Fibroblast of peridontal ligament (primary cell): ENCODE results near the gene AANAT.

Experiments
- DNase-seq: peaks from one replicate; pipeline ENCODE4 v3.0.0-alpha.2; 2010; ENCODE audit errors: extremely low read depth

The AANAT gene

DNA sequence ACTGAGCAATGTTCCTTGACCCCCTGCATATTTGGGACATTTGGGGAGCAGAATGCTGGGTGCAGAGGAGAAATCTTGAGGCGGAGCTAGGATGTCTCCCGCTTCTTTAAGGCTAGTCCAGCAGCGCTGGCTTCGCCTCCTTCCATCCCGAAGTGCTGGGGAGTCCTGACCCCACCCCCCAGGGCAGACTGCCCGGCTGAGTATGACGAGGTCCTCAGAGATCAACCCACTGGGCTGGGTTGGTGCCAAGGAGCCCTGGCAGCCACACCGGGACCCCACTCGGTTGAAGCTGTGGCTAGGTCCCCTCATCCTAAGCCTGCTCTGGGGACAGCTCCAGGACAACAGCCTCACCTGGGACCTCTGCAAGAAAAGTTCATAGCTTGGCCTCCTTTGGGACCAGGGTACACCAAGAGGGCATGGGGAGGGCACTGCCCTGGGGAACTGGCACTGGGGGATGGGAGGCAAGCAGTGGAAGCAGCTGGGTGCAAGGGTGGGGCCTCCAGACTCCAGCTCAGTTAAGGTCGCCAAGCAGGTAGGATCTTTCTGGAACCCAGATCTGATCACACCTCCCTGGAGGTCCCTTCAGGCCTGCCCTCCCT, 22.8 kb downstream of the AANAT start:
- no peak for DNase-seq

DNA sequence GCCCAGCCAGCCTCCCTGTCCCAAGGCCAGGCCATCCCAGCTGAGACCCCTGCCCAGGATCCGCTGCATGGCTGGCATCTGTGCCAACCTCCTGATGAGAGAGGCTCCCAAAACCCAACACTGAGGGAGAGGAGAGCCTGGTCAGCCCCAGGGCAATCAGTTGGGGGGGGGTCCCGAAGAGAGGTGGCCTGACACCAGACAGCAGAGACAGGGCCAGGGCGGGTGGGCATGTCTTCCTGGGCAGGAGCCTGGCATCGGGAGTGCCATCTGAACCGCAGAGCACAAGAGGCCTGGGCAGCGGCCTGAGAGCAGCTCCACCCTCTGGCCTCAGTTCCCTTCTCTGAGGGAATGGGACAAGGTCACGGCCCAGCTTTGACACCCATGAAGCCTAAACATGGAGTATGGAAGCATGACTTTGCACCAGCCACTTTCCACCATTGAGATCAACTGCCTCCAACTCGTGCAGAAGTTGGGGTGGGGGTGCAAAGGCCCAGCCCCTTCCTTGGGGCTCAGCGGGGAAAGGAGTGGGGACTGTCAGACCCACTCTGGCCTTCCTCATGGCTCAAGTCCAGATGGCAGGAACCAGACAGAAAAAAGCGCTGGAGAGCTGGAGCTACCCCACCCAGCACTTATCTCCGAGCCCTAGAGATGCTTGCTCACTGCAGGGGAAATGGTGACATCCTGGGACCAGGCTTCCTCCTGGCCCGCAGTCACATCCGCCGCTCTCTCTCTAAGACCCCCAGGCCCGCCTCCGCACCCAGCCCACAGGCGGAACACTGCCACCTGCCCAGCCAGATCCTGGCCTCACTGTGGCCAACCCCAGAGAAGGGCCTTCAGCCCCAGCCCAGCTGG, 24.1 kb downstream of the AANAT start:
- no peak for DNase-seq

- DNase-seq = no peak
Measured at GRCh38 chr17:76492123-76492988, 25.0 kb downstream of the AANAT start.

GRCh38 chr17:76492989-76493501, 25.6 kb downstream of the AANAT start:
- peak; percentile 66 for DNase-seq

DNA sequence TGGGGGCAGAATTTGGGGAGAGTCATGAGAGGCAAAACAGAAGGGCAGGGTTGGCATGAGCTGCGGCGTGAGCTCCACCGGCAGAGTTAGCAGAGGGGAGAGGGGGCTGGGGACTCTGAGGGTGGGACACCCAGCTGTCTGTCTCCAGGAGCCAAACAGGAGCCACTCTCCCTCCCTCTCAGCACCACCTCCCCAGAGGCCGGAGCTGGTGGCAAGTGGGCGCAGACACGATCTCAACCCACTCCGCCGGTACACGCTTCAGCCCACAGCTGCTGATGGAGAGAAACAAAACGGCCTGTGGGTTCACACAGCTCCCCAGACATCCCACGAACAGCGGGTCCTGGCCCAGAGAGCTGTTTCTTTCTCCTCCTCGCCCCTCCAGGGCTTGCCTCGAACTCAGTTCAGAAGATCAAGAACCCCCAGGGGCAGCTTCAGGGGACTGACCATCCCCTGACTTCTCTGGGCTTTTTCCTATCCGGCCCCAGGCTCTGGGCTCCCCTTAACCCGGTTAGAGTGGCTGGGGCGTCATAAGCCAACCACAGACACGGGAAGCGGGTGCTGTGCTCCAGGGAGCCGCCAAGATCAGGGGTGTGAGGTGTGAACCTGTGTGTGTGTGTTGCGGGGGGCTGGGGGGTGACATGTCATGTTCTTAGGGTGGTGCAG, 26.2 kb downstream of the AANAT start:
- no peak for DNase-seq

GRCh38 chr17:76495663-76496400, 28.4 kb downstream of the AANAT start:
- no peak for DNase-seq

GRCh38 chr17:76496464-76496863, 29.1 kb downstream of the AANAT start:
- DNase-seq = no peak

GRCh38 chr17:76497699-76497978, 30.2 kb downstream of the AANAT start:
- no peak for DNase-seq

DNA sequence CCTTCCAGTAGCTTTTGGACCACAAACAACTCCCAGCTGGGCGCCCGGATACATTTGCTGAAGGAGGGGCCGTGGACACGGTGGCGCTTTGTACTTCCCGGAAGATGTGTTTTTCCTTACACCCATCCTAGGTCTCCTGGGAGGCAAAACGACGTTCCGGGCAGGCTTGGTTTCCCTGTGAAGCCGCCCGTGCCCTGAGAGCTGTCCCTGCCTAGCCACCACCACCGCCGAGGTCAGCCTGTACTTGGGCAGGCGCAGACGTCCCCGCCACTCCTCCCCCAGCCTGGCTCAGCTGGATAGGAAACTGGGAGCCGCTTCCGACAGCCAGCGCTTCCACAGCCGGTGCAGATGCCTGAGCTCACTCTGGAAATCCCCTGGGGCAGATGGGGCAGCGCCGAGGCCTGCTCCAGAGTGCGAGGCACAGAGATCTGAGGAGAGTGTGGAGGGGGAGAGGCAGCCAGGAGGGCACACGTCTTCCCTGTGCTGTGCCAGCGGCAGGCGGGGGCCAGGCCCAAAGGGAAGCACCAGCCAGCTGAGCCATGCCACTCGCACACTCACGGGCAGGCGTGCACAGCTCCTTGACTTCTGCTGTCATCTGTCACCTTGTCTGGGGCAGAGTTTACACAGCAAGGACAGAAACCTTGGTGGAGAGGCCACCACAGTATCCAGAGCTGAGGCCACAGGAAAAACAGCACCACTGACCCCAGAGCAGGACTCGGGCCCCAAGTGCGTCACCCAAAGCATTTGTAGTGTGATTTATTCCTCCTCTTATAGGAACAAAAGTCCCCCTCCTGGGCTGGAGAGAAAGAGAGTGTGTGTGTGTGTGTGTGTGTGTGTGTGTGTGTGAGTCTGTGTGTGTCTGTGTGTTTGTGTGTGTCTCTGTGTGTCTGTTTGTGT, 30.8 kb downstream of the AANAT start:
- peak; percentile 46 for DNase-seq

DNA sequence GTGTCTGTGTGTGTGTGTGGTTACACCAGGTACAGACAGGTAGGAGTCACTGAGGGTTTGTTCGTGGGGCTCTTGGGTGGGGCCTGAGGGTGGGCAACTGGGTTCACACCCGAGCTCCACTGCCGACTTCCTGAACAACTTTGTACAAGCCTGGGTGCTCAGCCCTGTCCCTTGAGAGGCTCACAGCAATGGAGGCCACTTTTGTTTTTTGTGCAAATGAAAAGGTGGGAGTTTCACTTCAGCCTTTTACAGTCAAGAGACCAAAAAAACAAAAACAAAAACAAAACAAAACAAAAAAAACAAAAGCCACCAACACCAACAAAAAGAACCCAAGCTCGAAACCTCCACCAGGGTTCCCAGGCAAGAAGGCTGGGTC, 31.5 kb downstream of the AANAT start:
- DNase-seq = no peak

DNA sequence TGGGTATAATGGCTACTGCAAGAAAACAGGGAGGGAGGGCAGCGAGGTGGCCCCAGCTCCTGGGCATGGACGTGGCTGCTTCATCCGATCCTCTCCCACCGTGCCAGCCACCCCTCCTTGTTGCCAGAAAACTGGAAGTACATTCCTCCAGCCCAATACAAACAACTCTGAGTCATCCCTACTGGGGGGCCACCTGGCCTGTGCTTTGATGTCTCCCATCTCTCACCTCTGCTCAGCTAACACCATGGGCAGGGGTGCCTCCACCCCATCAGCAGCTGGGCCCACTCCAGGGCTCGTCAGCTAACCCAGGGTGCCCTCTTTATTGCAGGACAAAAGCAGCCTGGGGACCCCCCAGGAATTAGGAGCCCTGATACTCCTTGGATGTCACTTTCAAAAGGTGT, 31.9 kb downstream of the AANAT start:
- no peak for DNase-seq

DNA sequence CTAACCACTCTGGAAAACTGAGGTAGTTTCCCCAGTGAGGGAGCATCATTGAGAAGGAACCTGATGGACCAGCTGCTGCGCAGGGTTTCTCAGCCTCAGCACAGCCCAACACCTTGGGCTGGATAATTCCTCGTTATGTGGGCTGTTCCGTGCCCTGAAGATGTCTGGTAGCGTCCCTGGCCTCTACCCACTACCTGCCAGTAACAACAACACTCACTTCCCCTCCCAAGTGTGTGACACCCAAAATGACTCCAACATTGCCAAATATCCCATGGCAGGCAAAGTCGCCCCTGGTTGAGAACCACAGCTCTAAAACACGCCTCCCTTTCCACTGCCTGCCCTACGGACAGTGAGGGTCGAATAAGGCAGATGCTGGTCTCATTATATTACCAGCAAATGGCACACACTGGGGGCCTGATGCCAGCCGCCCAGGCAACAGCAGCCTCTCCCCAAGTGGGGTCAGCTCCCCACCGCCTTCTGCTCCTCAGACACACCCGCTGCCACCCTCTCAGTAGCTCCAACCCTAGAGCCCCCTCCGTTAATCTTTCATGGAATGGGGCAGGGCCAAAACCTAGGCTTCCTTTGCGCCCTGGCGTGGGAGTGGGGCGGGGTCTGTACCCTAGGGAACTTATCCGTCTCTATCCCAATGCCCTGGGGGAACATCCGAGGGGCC, 32.8 kb downstream of the AANAT start:
- no peak for DNase-seq

- DNase-seq = no peak
Measured at GRCh38 chr17:76500747-76501017, 33.3 kb downstream of the AANAT start.

DNA sequence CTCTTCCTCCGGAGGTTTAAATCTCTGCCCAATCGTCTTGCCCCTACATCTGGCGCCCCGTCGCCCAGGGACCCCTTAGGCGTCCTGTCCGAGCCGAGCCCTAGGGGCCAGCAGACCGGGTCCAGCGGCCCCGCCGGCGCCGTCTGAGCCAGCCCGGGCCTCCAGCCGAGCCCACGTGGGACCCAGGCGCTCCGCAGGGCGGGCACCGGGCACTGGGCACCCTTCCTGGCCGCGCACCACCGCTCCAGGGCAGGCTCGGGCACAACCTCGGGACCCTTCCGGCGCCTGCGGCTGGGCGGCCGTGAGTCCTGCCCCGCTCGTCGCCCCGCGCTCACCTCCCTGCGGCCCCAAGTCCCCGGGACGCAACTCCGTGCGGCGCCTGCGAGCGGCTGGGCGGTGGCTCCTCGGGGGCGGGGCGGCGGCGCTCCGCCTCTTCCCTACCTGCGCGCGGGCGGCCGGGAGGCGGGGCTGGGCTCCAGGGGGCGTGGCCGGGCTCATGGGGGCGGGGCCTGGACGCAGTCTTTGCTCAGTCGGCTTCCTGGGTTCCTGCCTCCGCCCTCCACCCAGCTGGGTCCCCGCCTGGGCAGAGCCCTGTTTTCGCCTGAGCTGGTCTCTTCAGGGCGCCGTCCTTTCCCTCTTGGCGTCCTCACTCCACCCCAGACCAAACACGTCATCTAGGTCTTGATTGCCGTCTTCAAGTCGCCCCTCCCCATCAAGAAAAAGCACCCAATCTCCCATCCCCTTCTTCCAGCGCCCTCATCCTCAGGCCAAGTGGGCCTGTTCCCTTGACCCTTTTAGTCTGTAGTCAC, 33.8 kb downstream of the AANAT start, which contains the start of gene RHBDF2:
Gene RHBDF2 (minus strand): TSS at position 406 of the 809 bp plus-strand sequence. CDS start 19,899 bp downstream, outside the sequence.
- DNase-seq = peak; percentile 51

DNA sequence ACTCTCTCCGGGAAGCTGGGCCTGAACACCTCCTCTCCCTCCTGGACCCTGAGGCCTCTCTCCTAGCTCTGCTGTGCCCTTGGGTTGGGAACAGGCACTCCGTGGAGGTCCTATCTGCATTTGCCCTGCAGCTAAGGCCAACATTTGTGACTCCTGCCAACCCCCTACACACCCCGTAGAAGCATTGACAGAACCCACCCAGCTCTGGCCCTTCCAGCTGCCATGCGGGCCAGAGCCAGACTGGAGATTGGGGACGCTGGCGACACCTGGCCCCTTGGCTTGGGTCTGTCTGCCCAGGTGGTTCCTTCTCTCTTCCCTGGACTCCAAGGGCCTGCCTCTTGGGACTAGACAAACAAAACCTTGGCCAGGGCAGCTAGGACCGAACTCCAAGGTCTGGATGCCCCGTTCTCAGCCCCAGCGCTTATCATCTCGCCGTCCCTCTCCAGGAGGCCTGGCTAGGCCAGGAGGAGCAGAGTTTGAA, 34.5 kb downstream of the AANAT start:
- DNase-seq = no peak

DNA sequence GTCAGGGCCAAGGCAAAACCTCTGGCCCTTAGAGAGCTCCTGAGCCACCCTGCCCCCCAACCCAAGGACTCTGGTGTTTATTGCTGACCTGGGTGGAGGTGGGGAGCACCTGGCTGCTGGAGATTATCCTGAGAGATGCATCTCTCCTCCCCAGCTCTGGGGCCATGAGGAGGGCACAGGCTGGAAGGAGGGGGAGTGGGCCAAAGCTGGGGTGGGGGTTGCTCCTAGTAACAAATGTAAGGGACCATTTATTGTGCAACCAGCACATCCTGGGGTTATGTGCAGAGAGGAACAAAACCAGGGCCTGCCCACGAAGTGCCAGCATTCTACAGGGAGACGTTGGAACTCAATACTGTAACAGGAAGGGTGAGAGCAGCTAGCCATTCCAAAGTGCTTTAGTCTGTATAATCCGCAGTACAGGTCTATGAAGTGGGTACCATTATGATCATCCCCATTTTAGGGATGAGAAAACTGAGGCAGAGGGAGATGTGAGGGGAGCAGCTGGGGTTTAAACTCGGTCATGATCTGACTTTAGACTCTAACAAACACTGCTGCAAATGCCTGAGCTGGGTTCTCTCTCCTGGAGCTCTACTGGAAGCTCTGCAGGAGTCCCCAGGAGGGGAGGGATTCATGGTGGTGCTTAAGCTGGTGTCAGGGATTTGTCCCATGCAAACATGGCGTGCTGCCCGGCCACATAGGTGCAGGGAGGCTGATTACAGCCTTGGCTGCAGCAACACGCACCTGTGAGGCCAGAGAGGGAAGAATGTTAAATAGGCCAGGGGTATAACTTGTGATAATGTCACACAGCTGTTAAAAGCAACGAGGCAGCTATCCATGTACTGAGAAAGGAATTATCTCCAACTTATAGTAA, 35.2 kb downstream of the AANAT start:
- DNase-seq = no peak

DNA sequence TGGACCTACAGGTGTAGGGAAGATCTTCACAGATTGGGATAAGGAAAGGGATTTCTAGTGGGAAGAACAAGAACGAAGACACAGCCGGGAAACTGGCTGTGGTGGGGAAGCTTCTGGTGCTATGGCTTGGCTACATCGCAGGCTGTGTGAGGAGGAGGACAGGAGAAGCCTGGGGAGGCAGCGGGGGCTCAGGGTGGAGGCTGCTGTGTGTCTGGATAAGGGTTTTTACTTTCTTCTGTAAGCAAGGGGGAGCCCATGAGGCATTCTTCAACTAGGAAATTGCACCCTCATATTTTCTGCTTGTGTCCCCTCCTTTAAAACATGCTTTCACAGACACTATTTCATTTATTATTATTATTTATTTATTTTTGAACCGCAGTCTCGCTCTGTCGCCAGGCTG, 36.7 kb downstream of the AANAT start:
- DNase-seq = no peak
